GM23248 (cell line): ENCODE data around the gene CENPC. TPM values are rescaled to one million over a fixed set of nuclear protein-coding genes. Genes with fewer than 3 reads are reported as not detected.
A peak's percentile ranks its signal among the peaks of the same experiment; 100 is the strongest.

Experiments
- DNase-seq: peaks from one replicate; pipeline ENCODE4 v3.0.0-alpha.2; 2015
- H2AFZ ChIP-seq: fragments of 200-600 bp; sonication (generic); 2 replicates; pipeline ENCODE4 v1.6.1; 2016; ENCODE audit warnings: antibody characterized with exemption
- H3F3A ChIP-seq: fragments of 200-600 bp; sonication (generic); 2 replicates; pipeline ENCODE4 v1.6.1; 2016; ENCODE audit warnings: mild to moderate bottlenecking, antibody characterized with exemption, mixed run types; ENCODE audit not compliant: insufficient read depth
- H3K27ac ChIP-seq: fragments of 200-600 bp; sonication (generic); 2 replicates; pipeline ENCODE4 v1.5.1; 2016; ENCODE audit warnings: mild to moderate bottlenecking
- H3K27me3 ChIP-seq: fragments of 200-600 bp; sonication (generic); replicated peaks from 2 replicates; pipeline ENCODE4 v1.6.1; 2016; ENCODE audit warnings: mild to moderate bottlenecking; ENCODE audit not compliant: insufficient read depth
- H3K36me3 ChIP-seq: fragments of 200-600 bp; sonication (generic); 2 replicates; pipeline ENCODE4 v1.6.1; 2016; ENCODE audit warnings: low read depth, mild to moderate bottlenecking
- H3K4me1 ChIP-seq: fragments of 200-600 bp; sonication (generic); 2 replicates; pipeline ENCODE4 v1.6.1; 2016; ENCODE audit warnings: mild to moderate bottlenecking; ENCODE audit not compliant: insufficient read depth
- H3K4me2 ChIP-seq: fragments of 200-600 bp; sonication (generic); one replicate; pipeline ENCODE4 v1.6.1; 2016; ENCODE audit warnings: mild to moderate bottlenecking; ENCODE audit not compliant: unreplicated experiment
- H3K4me3 ChIP-seq: fragments of 200-600 bp; sonication (generic); 2 replicates; pipeline ENCODE4 v1.5.1; 2016; ENCODE audit warnings: mild to moderate bottlenecking
- H3K79me2 ChIP-seq: fragments of 200-600 bp; sonication (generic); 2 replicates; pipeline ENCODE4 v1.6.1; 2016; ENCODE audit warnings: mild to moderate bottlenecking; ENCODE audit not compliant: insufficient read depth
- H3K9ac ChIP-seq: fragments of 200-600 bp; sonication (generic); 2 replicates; pipeline ENCODE4 v1.6.1; 2016; ENCODE audit warnings: mild to moderate bottlenecking
- H3K9me2 ChIP-seq: fragments of 200-600 bp; sonication (generic); 2 replicates; pipeline ENCODE4 v1.6.1; 2016; ENCODE audit warnings: mixed run types, mild to moderate bottlenecking, moderate library complexity; ENCODE audit not compliant: insufficient read depth
- H3K9me3 ChIP-seq: fragments of 200-600 bp; sonication (generic); one replicate; pipeline ENCODE4 v1.6.1; 2017; ENCODE audit warnings: low read depth
- H4K20me1 ChIP-seq: fragments of 200-600 bp; sonication (generic); 2 replicates; pipeline ENCODE4 v1.6.0; 2016; ENCODE audit not compliant: insufficient read depth
- EZH2 ChIP-seq: fragments of 200-600 bp; sonication (generic); IDR thresholded peaks from 2 replicates; pipeline ENCODE4 v1.6.1; 2018; ENCODE audit warnings: antibody characterized with exemption, mild to moderate bottlenecking; ENCODE audit not compliant: insufficient read depth, poor library complexity, severe bottlenecking
- EZH2phosphoT487 ChIP-seq: fragments of 200-600 bp; sonication (generic); IDR thresholded peaks from 2 replicates; pipeline ENCODE4 v1.6.1; 2018; ENCODE audit warnings: antibody characterized with exemption, moderate library complexity, mild to moderate bottlenecking, low read depth; ENCODE audit not compliant: insufficient read depth
- WGBS, 2 experiments: methylation state at CpG; one replicate each; pipeline ENCODE4 v1.1.6; 2015 to 2017; ENCODE audit warnings: low lambda C conversion rate in 2 of 2, low coverage in 1 of 2; ENCODE audit errors: missing lambda C conversion rate in 2 of 2; 5-methylcytosine and 5-hydroxymethylcytosine counted together
- in situ Hi-C: fragments of 300-500 bp; cut with MboI; formaldehyde crosslinking; loops from 2 replicates; pipeline ENCODE4 v1.15.0; 2020
- polyA plus RNA-seq: library from polyadenylated mRNA; unstranded; fragments of >200 nt; fragmentation: Nextera tagmentation; extraction: Ambion mirVana; gene quantifications from 2 replicates; pipeline ENCODE4 v1.2.1, GENCODE V29; 2016
- total RNA-seq: library from RNA; depleted of rRNA; stranded (reverse); fragments of >200 nt; shearing (Covaris generic); gene quantifications from 2 replicates; pipeline ENCODE4 v1.2.3, GENCODE V29; 2014

CENPC gene
- total and polyA plus RNA-seq, 2 experiments from 2014 or later = 6.6 to 10.1 TPM

DNA sequence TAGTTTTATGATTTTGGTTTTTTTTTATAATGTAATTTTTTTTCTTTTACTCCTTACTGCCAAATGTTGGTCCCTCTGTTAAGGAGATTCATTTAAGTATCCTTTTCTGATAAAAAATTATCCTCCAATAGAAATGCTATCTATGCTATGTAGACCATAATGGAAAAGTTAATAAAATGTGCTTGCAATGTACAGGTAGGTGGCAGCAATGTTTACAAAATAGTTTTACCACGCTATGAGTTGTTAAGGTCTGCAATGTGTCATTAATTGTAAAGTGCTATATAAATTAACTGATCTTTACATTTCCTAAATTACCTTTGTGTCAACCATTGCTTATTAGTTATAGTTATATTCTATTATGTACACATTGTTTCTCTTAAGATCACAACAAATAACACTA is 3.8 kb upstream of the CENPC start:
- H3K27me3 ChIP-seq = no peaks in the 10 kb centered on the region
- in situ Hi-C loops = no loop called here
- H3K4me2 ChIP-seq = no peak overlapping the region
- no peak overlapping the region for H3K9ac ChIP-seq
- TF ChIP-seq EZH2phosphoT487 = no peak
- TF ChIP-seq EZH2 = no peak
- no peaks in the 10 kb centered on the region for H3F3A ChIP-seq
- no peak overlapping the region for H3K4me3 ChIP-seq
- no peaks in the 10 kb centered on the region for H4K20me1 ChIP-seq
- no peaks in the 10 kb centered on the region for H3K9me3 ChIP-seq
- 0 to 4% methylated on average over 1 of the region's 1 CpG for WGBS, 2 experiments
- H3K27ac ChIP-seq = no peak overlapping the region
- peak; percentile 28 for DNase-seq
- H3K36me3 ChIP-seq = no peaks in the 10 kb centered on the region
- H3K9me2 ChIP-seq = no peaks in the 10 kb centered on the region
- H3K79me2 ChIP-seq = peaks cover 11% of the 10 kb centered on the region
- H3K4me1 ChIP-seq = peaks cover 5% of the 10 kb centered on the region; the same call in 1 of the 2 replicates
- H2AFZ ChIP-seq = no peak overlapping the region

DNA sequence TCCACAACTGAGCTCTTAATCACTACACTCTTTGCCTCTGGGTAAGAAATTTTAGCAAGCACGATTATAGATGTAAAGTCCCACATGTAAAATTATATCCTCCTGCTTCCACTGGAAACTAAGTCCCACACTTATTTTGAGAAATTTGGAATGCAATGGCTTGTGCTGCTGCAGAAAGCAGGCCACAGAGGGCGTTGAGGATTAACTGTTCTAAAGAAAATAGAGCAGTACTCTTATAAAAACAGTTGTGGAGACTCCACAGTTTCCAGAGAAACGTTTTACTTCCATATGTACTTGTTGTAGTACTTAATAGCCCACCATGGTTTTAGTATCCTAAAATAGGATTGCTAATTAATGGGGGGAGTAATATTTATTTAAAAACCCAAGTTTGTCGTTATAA is 1.7 kb upstream of the CENPC start:
- Histone ChIP-seq H3F3A (no peaks in the 10 kb centered on the region), H4K20me1 (no peaks in the 10 kb centered on the region), H3K9me2 (no peaks in the 10 kb centered on the region), H3K79me2 (peaks cover 33% of the 10 kb centered on the region), H3K27ac (no peak overlapping the region), H3K36me3 (0 out of 2 replicates have a peak, but pooled peaks cover 9% of the 10 kb centered on the region), H2AFZ (peak overlapping the region; percentile 70), H3K9me3 (no peaks in the 10 kb centered on the region), H3K27me3 (no peaks in the 10 kb centered on the region), H3K4me1 (peaks cover 15% of the 10 kb centered on the region; the same call in 1 of the 2 replicates), H3K4me3 (no peak overlapping the region), H3K4me2 (no peak overlapping the region), H3K9ac (no peak overlapping the region)
- DNase-seq = no peak
- WGBS, 2 experiments = 52 to 53% methylated on average over 4 of the region's 4 CpGs
- no peak for TF ChIP-seq EZH2phosphoT487
- in situ Hi-C loops = no loop called here

DNA sequence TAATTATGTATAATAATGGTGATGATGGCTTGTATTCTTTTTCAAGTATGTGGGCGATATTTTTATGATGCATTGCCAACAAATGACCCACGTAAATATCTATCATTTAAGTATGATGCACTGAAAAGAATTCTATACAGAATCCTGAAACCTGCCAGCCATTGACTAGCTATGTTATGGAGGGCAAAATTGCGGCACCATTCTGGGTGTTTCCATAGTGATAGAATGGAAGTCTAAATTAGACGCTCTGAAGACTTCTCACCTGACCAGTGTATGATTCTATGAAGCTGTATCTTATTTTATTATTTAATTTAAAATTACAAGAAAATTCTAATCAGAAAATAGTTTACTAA is 677 bp upstream of the CENPC start:
- 0 out of 2 replicates have a peak, but pooled peaks cover 12% of the 10 kb centered on the region for H3K36me3 ChIP-seq
- peak overlapping the region; percentile 96 for H3K4me3 ChIP-seq
- H3K4me1 ChIP-seq = peaks cover 15% of the 10 kb centered on the region; the same call in 1 of the 2 replicates
- peak overlapping the region; percentile 77 for H3K9ac ChIP-seq
- H3F3A ChIP-seq = no peaks in the 10 kb centered on the region
- 41 to 47% methylated on average over 4 of the region's 4 CpGs for whole genome bisulfite sequencing, 2 experiments
- peak overlapping the region; percentile 78 for H2AFZ ChIP-seq
- H3K4me2 ChIP-seq = peak overlapping the region; percentile 58
- no peak for DNase-seq
- H3K79me2 ChIP-seq = peaks cover 43% of the 10 kb centered on the region
- H3K27me3 ChIP-seq = no peaks in the 10 kb centered on the region
- in situ Hi-C loops = no loop called here
- no peaks in the 10 kb centered on the region for H3K9me3 ChIP-seq
- no peaks in the 10 kb centered on the region for H3K9me2 ChIP-seq
- no peak for TF ChIP-seq EZH2phosphoT487
- no peak for TF ChIP-seq EZH2
- H3K27ac ChIP-seq = peak overlapping the region; percentile 51
- no peaks in the 10 kb centered on the region for H4K20me1 ChIP-seq

DNA sequence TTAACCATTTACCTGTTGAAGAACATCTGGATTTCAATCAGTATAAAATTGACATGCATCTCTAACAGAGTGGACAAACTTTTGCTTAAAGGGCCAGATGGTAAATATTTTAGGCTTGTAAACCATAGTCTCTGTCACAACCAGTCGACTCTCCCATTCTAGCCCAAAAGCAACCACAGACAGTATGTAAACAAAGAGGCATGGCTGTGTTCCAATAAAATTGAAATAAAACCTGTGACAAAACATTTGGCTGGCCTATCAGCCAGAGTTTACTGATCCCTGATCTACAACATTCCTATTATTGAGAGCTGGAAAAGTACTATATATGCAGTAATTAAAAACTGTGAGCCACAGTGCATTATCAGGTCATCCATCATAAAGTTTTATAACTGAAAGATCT is 3.2 kb downstream of the CENPC start:
- no peaks in the 10 kb centered on the region for H3F3A ChIP-seq
- in situ Hi-C loops = no loop called here
- no peak overlapping the region for H2AFZ ChIP-seq
- peaks cover 47% of the 10 kb centered on the region for H3K79me2 ChIP-seq
- H3K4me3 ChIP-seq = no peak overlapping the region
- no peak overlapping the region for H3K4me2 ChIP-seq
- H3K9me2 ChIP-seq = no peaks in the 10 kb centered on the region
- no peaks in the 10 kb centered on the region for H4K20me1 ChIP-seq
- H3K27me3 ChIP-seq = no peaks in the 10 kb centered on the region
- H3K4me1 ChIP-seq = peaks cover 15% of the 10 kb centered on the region; the same call in 1 of the 2 replicates
- no peak for DNase-seq
- H3K36me3 ChIP-seq = peaks cover 38% of the 10 kb centered on the region
- TF ChIP-seq EZH2 (no peak), EZH2phosphoT487 (no peak)
- WGBS, 2 experiments = 38 to 75% methylated on average over 1 of the region's 1 CpG
- H3K27ac ChIP-seq = no peak overlapping the region
- H3K9me3 ChIP-seq = no peaks in the 10 kb centered on the region
- H3K9ac ChIP-seq = no peak overlapping the region

DNA sequence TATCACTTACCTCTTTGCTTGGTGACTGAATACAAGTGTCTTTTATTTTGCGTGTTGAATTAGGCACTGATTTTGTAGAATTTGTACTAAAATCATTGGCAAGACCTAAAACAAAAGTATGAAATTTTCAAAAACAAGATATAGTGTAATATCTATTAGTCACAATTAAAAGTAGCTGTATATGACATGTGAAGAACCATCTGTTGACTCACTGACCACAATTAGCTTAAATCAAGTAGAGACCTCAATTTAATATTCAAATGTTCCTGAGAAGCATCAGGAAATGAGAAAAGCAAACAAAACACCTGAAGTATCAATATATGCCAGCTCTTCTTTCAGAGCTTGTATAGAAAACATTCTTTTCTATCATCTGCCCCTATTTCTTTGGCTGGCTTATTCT is 5.5 kb downstream of the CENPC start:
- in situ Hi-C loops = no loop called here
- H2AFZ ChIP-seq = no peak overlapping the region
- H4K20me1 ChIP-seq = no peaks in the 10 kb centered on the region
- peaks cover 57% of the 10 kb centered on the region for H3K36me3 ChIP-seq
- no peaks in the 10 kb centered on the region for H3F3A ChIP-seq
- no peak for DNase-seq
- 100% methylated on average over 1 of the region's 1 CpG for WGBS, 2 experiments
- H3K9ac ChIP-seq = no peak overlapping the region
- peaks cover 57% of the 10 kb centered on the region for H3K79me2 ChIP-seq
- H3K9me3 ChIP-seq = no peaks in the 10 kb centered on the region
- no peak overlapping the region for H3K27ac ChIP-seq
- no peak overlapping the region for H3K4me3 ChIP-seq
- no peaks in the 10 kb centered on the region for H3K9me2 ChIP-seq
- no peaks in the 10 kb centered on the region for H3K27me3 ChIP-seq
- TF ChIP-seq EZH2phosphoT487 (no peak), EZH2 (no peak)
- no peak overlapping the region for H3K4me2 ChIP-seq
- peaks cover 12% of the 10 kb centered on the region; the same call in 1 of the 2 replicates for H3K4me1 ChIP-seq
